ENCODE measurements around the gene SLCO4A1.
"Not testable (repeated sequence)": the region's sequence is repeated elsewhere in the genome, so short reads cannot be mapped to it uniquely, and the experiment has no call there.

Gene SLCO4A1

GRCh38 chr20:62622877-62623487, 19.3 kb upstream of the SLCO4A1 start:
- DNase-seq: no peak

GRCh38 chr20:62623488-62624324, 18.6 kb upstream of the SLCO4A1 start:
- peak in 3 of 4 experiments; percentile 46 to 82 (median 50) for DNase-seq

- DNase-seq: no peak
Observed at GRCh38 chr20:62624325-62624690, 18.0 kb upstream of the SLCO4A1 start.

GRCh38 chr20:62624719-62625453, 17.4 kb upstream of the SLCO4A1 start:
- DNase-seq: no peak

DNA sequence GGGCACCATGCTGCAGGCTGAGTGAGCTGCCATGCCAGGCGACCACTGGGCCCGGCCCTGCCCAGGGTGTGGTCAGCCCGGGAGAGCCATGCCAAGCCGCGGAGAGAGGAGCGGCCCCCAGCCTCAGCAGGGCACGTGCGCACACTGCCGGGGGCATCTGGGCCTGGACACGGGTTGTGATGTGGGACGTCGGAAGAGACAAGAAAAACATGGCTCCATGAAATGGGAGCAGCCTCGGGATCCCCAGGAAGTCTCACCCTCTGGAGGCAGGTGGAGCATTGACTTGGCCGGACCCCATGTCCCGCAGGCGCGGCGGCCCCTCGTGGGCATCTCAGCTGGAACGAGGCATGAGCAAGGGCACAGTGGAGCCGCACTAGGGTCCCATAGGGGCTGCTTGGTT, 16.8 kb upstream of the SLCO4A1 start:
- no peak for DNase-seq

DNA sequence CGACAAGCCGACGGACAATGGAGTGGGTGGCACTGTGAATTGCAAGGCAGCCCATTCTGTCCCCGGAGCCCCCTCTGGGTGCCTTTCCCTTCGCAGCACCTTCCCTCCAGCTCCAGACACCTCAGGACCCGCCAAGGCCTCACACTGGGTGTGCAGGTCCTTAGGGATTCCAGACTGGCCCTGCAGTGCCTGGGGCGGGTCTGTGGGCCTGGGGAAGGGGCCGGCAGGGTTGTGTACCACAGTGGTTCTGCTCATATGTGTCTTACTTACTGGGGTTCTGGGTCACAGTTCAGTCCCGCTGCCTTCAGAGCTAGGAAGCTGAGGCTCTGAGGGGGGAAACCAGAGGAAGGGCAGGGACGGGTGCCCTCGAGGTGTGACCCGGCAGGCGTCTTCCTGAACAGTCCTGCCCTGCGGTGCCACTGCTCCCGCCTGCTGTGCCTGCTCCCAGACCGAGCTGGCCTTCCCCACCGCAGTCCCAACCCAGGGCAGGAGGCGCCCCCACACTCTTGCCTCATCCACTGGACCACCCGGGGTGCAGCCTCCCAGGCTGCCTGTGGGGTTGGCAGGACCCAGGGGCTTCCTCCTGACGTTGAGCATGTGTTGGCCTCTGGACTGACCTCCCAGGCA, 16.3 kb upstream of the SLCO4A1 start:
- DNase-seq: no peak

GRCh38 chr20:62627425-62627824, 14.9 kb upstream of the SLCO4A1 start:
- not testable (repeated sequence) for DNase-seq

DNA sequence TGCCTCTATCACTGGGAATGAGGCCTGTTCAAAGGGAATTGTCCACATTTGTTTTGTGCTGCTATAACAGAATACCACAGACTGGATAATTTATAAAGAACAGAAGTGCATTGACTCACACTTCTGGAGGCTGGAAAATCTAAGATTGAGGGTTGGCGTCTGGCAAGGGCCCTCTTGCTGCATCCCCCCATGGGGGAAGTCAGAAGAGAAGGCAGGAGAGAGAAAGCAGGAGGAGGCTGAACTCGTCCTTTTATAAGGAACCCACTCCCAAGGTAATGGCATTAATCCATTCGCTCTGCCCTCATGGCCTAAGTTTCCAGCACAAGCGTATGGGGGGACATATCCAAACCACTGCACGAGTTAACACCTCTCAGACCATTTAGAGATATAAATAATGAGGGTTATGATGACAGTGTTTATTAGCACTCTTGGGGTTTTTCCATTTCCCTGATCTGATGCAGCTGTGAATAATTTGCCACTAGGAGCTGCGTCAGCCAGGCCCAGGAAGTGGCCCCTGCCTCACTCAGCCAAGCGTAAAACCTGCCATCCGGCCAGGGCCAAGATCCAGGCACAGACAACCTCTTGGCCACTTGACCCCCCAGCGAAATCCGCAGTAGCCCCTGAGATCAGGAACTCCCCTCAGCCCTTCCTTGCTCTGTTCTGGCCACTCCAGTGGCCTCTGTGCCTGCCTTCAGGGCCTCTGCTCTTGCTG, 14.2 kb upstream of the SLCO4A1 start:
- DNase-seq: no peak

DNA sequence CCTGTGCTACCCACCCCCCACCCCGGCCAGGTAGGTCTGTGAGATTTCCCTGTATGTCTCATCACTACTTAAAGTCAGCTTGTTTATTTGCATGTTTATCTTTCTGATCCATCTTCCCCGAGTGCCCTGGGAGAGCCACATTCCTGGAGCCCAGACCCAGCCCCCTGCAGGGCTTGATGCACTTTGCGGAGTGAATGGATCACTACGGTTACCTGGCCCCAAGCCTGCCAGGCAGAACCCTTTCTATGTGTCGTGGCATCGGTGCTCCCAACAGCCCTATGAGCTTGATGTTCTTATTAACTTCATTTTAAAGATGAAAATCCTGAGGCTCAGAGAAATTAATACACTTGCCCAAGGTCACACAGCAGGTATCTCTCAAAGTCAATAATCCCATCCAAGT, 13.6 kb upstream of the SLCO4A1 start:
- DNase-seq: no peak

GRCh38 chr20:62629864-62630470, 12.3 kb upstream of the SLCO4A1 start:
- no peak for DNase-seq

DNA sequence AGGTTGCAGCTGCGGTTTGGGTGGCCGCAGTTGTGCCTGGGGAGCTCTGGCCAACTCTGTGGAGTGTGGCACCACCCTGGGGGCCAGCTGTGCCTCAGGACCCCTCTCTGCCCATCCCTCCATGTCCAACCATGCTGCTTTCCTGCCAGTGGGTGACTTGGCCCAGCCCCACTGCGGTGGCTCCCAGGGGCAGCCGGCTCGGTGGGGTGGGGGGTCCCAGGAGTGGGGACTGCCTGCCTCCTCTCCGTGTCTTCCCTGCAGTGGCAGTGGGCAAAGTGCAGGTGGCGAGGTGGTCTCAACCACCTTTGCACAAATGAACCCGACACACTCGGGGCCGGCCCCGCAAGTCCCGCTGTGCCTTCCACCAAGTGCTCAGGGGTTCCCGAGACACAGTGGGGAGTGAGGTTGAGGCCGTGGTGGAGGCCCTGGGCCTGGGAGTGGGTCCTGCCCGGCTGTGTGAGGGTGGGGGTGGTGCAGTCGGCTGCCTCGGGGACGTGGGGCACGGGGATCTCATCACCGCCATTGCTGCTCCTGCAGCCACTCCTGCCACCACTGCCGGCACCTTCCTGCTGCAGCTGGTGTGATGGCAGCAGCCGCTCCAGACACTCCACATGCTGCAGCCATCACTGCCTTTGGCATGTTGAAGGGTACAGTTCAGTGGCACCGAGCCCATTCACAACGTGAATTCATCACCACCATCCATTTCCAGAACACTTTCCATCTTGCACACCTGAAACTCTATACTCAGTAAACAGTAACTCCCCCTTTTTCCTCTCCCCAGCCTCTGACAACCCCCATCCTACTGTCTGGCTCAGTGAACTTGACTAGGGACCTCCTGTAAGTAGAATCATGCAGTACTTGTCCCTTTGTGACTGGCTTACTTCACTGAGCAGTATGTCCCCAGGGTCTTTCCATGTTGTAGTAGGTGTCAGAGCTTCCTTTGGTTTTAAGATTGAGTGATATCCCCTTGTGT, 10.7 kb upstream of the SLCO4A1 start:
- no peak for DNase-seq

DNA sequence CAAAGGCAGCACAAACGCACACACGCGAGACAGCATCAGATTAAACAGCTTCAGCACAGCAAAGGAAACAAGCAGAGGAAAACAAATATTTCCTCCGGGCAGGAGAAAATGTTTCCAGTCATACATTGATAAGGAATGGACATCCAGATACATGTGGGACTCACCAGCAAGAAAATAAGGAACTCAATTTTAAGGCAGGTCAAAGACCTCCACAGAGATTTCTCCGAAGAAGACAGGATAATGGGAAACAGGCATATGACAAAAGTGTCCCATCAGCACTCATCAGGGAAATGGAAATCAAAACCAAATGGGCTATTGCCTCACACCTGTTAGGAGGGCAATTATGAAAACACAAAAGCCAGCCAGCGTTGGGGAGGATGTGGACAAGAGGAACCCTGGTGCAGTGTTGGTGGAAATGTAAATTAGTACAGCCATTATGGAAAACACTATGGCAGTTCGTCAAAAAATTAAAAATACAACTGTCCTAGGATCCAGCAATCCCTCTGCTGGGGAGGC, 9.7 kb upstream of the SLCO4A1 start:
- DNase-seq: no peak

DNA sequence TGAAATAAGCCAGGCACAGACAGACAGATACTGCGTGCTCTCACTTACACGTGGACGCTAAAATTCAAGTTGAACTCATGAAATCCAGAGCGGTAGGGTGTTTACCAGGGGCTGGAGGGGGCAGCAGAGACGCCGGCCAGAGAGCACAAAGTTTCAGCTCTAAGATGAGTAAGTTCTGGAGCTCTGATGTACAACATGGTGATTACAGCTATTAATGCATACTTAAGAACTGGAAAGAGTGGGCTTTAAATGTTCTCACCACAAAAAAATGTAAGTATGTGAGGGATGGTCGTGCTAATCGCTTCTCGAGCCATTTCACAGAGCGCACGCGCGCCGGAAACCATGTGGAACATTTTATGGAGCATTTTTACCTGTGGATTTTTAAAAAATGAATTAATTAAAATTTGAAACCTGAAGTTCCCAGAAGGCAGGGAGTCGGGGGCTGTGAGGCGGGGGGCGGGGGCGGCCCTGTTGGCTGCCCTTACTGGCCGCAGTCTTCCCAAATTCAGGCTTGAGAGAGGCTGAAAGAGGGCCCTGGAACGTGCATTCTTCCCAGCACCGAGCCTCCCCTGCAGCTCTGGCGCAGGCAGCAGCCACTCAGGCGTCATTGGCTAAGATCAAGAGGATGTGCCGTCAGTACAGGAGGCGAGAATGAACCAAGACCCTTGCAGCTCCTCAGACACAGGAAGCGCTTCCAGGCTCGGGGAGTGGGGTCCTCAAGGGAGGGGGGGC, 8.5 kb upstream of the SLCO4A1 start:
- DNase-seq: no peak

DNA sequence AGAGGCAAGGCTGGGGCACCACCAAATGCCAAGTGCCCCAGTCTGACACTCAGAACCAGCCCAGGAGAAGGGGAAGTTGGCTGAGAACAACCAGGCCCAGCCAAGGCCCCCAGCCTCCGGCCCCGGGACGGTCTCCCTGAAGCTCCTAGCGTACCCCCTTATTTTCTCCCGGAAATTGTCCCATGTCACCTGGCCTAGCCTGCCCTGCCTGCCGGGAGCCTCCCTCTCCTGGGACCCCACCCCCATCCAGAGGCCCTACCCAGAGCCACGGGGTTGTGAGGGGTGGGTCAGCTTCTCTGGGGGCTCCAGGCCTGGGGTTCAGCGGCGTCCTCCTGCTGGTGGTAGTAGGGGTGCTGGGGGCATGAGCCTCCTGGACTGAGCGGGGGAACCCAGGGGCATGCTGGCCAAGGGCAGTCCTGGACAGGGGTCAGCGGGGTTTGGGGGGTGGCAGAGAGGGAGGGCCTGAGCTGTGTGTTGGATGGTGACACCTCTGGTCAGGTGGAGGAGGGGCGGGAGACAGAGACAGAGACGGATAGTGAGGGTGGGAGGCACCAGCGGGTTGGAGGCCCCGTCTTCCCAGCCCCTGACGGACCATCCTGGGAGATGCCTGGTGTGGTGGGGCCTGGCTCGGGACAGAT, 7.9 kb upstream of the SLCO4A1 start:
- DNase-seq: no peak

DNA sequence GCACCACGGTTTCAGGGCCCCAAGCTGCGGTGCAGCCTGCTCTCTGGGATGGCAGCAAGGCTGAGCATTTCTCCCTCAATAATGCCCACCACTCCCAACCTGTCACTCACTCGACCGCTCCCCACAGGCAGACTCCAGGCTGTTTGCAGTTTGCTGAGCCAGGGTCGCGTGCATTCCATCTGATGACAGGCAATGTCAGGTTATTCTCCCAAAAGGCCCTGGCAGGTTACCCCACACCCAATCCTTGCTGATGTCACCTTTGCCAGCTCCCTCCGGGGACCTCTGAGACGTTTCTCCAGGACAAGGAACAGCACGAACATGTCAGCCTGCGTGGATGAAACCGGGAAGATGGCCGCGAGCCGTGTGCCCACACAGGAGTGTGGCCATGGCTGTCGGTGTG, 7.1 kb upstream of the SLCO4A1 start:
- DNase-seq: no peak

DNA sequence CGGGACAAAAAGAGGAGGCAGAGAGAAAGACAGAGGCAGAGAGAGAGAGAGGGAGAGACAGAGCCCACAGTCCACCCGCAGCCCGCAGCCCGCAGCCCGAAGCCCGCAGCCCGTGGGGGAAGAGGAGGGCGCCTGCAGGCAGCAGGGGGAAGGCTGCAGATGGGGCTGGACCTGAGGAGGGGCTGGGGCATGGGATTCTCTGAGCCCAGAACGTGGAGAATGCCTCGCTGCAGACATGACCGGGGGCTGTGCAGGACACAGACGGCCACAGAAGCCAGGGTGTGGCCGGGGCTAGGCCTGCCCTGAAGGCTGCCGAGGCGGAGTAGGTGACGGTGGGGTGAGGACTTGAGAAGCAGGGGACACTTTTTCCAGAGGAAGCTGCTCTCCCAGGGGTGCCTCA, 6.5 kb upstream of the SLCO4A1 start:
- DNase-seq: no peak

DNA sequence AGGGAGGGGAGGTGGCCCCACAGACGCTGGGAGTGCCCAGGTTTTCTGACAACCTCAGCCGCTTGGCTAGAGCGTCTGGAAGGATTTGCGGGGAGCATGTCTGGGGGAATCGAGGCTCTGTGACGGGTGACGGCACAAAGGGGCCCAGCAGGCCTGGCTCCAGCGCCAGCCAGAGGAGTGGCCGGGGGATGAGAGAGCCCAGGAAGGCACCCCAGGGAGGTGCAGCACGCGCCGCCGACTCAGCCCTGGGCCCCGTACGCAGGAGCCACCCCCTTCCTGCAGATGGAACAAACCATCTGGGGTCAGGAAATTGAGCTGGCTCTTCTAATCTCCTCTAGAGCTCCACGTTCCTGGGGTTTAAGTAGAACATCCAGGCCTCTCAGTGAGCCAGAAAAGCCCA, 5.9 kb upstream of the SLCO4A1 start:
- peak in 1 of 4 experiments; percentile 6 for DNase-seq

- DNase-seq: no peak
Observed at GRCh38 chr20:62637110-62637509, 5.2 kb upstream of the SLCO4A1 start.

DNA sequence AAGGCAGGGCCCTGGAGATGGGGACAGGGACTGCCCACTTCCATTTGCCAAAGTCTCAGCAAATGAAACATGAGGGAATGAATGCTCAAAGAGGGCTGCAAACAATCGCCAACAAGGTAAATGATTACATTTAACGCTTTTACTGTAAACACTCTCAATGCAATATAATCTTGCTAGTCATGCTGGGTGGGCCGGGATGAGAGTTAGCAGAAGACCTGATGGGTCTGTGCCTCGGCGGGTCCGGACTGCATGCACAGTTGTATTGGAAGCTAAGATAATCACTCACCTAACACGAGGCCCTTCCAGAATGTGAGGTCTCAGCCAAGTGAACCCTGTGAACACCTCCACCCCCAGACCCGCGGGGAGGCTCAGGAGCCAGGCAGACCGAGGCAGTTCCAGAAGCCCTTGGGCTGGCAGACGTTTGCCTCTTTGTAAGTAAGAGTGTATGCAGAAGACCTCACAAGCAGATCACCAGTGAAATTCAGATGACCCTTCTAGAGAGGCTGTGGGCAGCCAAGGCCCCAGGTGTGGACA, 4.7 kb upstream of the SLCO4A1 start:
- no peak for DNase-seq
